ENCODE data around the gene CUEDC1.

GRCh38 chr17:57985675-57985974 is 30.4 kb upstream of the CUEDC1 start:
- TF ChIP-seq CTCF (conservative IDR thresholded peaks at IDR 0.05; ENCODE audit: low read depth, low read length) (no peak), EZH2 (IDR thresholded peaks at IDR 0.05; ENCODE audit: borderline replicate concordance, low read depth, low read length, poor library complexity, severe bottlenecking) (no peak)
